HCT116 (cell line): ENCODE results near the gene GRM4. TPM values are rescaled to one million over a fixed set of nuclear protein-coding genes. Genes with fewer than 3 reads are reported as not detected.

Experiments used
- ATAC-seq: fragments of 200-7000 bp; cut with Tn5 transposase; 2 replicates; pipeline ENCODE4 v1.9.1; 2020; ENCODE audit warnings: mild to moderate bottlenecking, moderate library complexity
- BruUV-seq: library from RNA; stranded (reverse); fragments of 400-500 nt; replicated peaks from 2 replicates; lab custom pipeline; 2021; lab: Mats Ljungman, UMichigan
- CTCF ChIA-PET: fragments of 300-600 bp; sonication (Branson Sonifier 250); formaldehyde crosslinking; loops from one replicate; lab custom pipeline; 2021; ENCODE audit warnings: antibody characterized with exemption; lab: Charles Lee
- POLR2A ChIA-PET: fragments of 300-600, 350-600 bp; sonication (Branson Sonifier 250); formaldehyde crosslinking; loops from one replicate; lab custom pipeline; 2021; ENCODE audit warnings: antibody characterized with exemption; lab: Charles Lee
- RAD21 ChIA-PET, 2 experiments: fragments of 300-600 bp; sonication (Branson Sonifier 250); formaldehyde crosslinking; loops; one replicate each; lab custom pipeline; 2023; ENCODE audit warnings: low total read pairs in 2 of 2; ENCODE audit not compliant: uncharacterized antibody in 2 of 2, unreplicated experiment in 2 of 2, low non-redundant PET in 1 of 2; lab: Charles Lee
- DNase-seq: peaks from one replicate; pipeline ENCODE4 v3.0.0-alpha.2; 2010; ENCODE audit warnings: low read depth, low spot score
- H2AFZ ChIP-seq: fragments of 200-600 bp; shearing (Covaris generic), sonication (generic); 2 replicates; pipeline ENCODE4 v1.6.1; 2017; ENCODE audit warnings: low read depth, mixed run types, mixed read lengths, antibody characterized with exemption, low read length; ENCODE audit not compliant: poor library complexity, severe bottlenecking
- H3K27ac ChIP-seq: 2 replicates; pipeline ENCODE4 v1.5.1; 2012; ENCODE audit warnings: low read depth, low read length
- H3K27me3 ChIP-seq: fragments of 200-600 bp; sonication (generic); 2 replicates; pipeline ENCODE4 v1.6.1; 2016; ENCODE audit warnings: mixed run types, low read length, mixed read lengths; ENCODE audit not compliant: insufficient read depth
- H3K36me3 ChIP-seq, 2 experiments: fragments of 200-500 bp in 1 of 2; fragments of 200-600 bp in 1 of 2; sonication (Bioruptor generic) in 1 of 2; sonication (generic) in 1 of 2; 2 replicates each; pipeline versions ENCODE4 v1.5.1 to v1.6.1; 2014 to 2016; ENCODE audit warnings: low read length in 2 of 2, inconsistent platforms in 1 of 2, mixed read lengths in 1 of 2, mixed run types in 1 of 2; ENCODE audit not compliant: insufficient read depth in 2 of 2, control insufficient read depth in 1 of 2
- H3K4me1 ChIP-seq, 2 experiments: fragments of 200-600 bp in 1 of 2; sonication (generic) in 1 of 2; 2 replicates each; pipeline versions ENCODE4 v1.5.1 to v1.6.1; 2012 to 2017; ENCODE audit warnings: low read length in 2 of 2, inconsistent platforms in 1 of 2, mild to moderate bottlenecking in 1 of 2, mixed read lengths in 1 of 2, mixed run types in 1 of 2, moderate library complexity in 1 of 2; ENCODE audit not compliant: insufficient read depth in 2 of 2, control insufficient read depth in 1 of 2
- H3K4me2 ChIP-seq: fragments of 200-600 bp; sonication (generic); 2 replicates; pipeline ENCODE4 v1.6.1; 2017; ENCODE audit warnings: mixed run types, low read length, mixed read lengths
- H3K4me3 ChIP-seq, 2 experiments: fragments of 200-600 bp in 1 of 2; sonication (generic) in 1 of 2; replicated peaks in 1 of 2; 2 replicates each; pipeline ENCODE4 v1.5.1; 2011 to 2016; ENCODE audit warnings: low read length in 2 of 2, control low read depth in 1 of 2, low read depth in 1 of 2, mild to moderate bottlenecking in 1 of 2, mixed read lengths in 1 of 2, mixed run types in 1 of 2
- H3K79me2 ChIP-seq: fragments of 200-600 bp; sonication (generic); 2 replicates; pipeline ENCODE4 v1.6.1; 2017; ENCODE audit warnings: mild to moderate bottlenecking, mixed run types, low read length, moderate library complexity, mixed read lengths; ENCODE audit not compliant: insufficient read depth
- H3K9ac ChIP-seq: fragments of 200-600 bp; sonication (generic); 2 replicates; pipeline ENCODE4 v1.6.1; 2016; ENCODE audit warnings: low read length, mixed read lengths
- H3K9me2 ChIP-seq: fragments of 200-600 bp; sonication (generic), shearing (Covaris generic); 2 replicates; pipeline ENCODE4 v1.6.1; 2017; ENCODE audit warnings: mixed run types, mild to moderate bottlenecking, moderate library complexity; ENCODE audit not compliant: insufficient read depth
- H3K9me3 ChIP-seq, 2 experiments: fragments of 200-500 bp in 1 of 2; fragments of 200-600 bp in 1 of 2; sonication (Bioruptor generic) in 1 of 2; sonication (generic) in 1 of 2; 2 replicates each; pipeline ENCODE4 v1.6.1; 2014 to 2017; ENCODE audit warnings: low read length in 2 of 2, mixed read lengths in 2 of 2, inconsistent platforms in 1 of 2, low read depth in 1 of 2, mild to moderate bottlenecking in 1 of 2, mixed run types in 1 of 2, moderate library complexity in 1 of 2; ENCODE audit not compliant: control insufficient read depth in 1 of 2, insufficient read depth in 1 of 2
- H4K20me1 ChIP-seq: fragments of 200-600 bp; sonication (generic), shearing (Covaris generic); 2 replicates; pipeline ENCODE4 v1.6.1; 2017; ENCODE audit warnings: mixed run types, mild to moderate bottlenecking, moderate library complexity; ENCODE audit not compliant: insufficient read depth
- intact Hi-C: fragments of 100-400 bp; cut with micrococcal nuclease; formaldehyde crosslinking; loops from 2 replicates; pipeline ENCODE4 v1.10.0; 2022
- total RNA-seq: library from RNA; stranded (reverse); gene quantifications from one replicate; pipeline ENCODE4 v1.2.1, GENCODE V29; 2021; ENCODE audit not compliant: unreplicated experiment
- TF ChIP-seq, protein P1 (sequence below): IDR thresholded peaks from 2 replicates; pipeline ENCODE4 v1.6.1; 2012; ENCODE audit warnings: low read depth

The GRM4 gene
- total RNA-seq, 1 experiment from 2014 or later = 2.6 TPM

DNA sequence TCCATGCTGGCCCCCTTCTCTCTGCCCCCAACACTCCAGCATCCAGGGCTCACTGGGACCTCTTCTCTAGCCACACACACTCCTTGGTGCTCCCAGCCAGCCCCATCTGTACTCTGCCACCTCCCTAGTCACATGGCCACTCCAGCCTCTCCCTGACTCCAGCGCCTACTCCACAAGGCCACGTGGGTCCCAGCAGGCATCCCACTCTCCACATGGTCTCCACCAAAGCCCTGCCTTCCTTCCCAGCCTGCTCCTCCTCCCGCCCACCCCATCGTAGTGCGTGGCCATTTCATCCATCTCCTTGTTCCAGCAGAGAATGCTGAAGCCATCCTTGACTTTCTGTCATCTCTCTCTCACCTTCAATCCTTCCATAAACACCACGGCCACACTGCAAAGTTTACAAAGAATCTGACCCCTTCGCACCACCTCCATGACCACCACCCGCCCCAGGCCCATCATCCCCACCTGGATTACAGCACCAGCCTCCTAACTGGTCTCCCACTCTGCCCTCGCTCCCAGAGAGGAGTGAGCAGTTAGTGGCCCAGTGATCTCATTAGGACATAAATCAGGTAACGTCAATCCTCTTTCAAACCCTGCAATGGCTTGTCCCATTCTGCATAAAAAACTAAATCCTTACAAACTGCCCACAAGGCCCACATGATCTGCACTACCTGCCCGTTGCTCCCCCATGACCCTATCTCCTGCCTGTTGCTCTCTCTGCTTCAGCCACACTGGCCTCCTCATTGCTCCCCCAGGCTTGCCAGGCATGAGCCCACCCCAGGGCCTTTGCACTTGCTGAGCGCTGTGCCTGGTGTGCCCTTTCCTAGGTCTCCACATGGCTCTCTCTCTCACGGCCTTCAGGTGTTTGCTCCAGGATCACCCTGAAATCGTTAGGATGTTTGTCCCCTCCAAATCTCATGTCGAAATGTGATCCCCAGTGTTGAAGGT, 96.2 kb downstream of the GRM4 start:
- Histone ChIP-seq H3K4me1 (peaks cover 0 to 3% of the 10 kb centered on the region in 2 experiments; a peak in 1 of 4 replicates), H4K20me1 (no peaks in the 10 kb centered on the region), H3K9ac (no peak overlapping the region), H3K9me3 (no peaks in the 10 kb centered on the region), H3K79me2 (no peaks in the 10 kb centered on the region), H3K4me3 (no peak overlapping the region), H3K27ac (no peak overlapping the region), H3K36me3 (no peaks in the 10 kb centered on the region), H3K27me3 (no peaks in the 10 kb centered on the region), H2AFZ (no peak overlapping the region), H3K4me2 (no peak overlapping the region), H3K9me2 (no peaks in the 10 kb centered on the region)
- DNase-seq (no peak), ATAC-seq (no peak)
- TF ChIP-seq, protein P1, sequence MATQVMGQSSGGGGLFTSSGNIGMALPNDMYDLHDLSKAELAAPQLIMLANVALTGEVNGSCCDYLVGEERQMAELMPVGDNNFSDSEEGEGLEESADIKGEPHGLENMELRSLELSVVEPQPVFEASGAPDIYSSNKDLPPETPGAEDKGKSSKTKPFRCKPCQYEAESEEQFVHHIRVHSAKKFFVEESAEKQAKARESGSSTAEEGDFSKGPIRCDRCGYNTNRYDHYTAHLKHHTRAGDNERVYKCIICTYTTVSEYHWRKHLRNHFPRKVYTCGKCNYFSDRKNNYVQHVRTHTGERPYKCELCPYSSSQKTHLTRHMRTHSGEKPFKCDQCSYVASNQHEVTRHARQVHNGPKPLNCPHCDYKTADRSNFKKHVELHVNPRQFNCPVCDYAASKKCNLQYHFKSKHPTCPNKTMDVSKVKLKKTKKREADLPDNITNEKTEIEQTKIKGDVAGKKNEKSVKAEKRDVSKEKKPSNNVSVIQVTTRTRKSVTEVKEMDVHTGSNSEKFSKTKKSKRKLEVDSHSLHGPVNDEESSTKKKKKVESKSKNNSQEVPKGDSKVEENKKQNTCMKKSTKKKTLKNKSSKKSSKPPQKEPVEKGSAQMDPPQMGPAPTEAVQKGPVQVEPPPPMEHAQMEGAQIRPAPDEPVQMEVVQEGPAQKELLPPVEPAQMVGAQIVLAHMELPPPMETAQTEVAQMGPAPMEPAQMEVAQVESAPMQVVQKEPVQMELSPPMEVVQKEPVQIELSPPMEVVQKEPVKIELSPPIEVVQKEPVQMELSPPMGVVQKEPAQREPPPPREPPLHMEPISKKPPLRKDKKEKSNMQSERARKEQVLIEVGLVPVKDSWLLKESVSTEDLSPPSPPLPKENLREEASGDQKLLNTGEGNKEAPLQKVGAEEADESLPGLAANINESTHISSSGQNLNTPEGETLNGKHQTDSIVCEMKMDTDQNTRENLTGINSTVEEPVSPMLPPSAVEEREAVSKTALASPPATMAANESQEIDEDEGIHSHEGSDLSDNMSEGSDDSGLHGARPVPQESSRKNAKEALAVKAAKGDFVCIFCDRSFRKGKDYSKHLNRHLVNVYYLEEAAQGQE = no peak
- BruUV-seq = no TSS peak
- ChIA-PET CTCF (no interaction called here), RAD21 (no interaction called here), POLR2A (no interaction called here)
- intact Hi-C loops = no loop called here
